Endothelial cell of umbilical vein (primary cell): ENCODE measurements around the gene KCNQ2.

Experiments
- CTCF ChIP-seq, 2 donors: IDR thresholded peaks; 1 replicate in 1 of 2; 2 replicates in 1 of 2; pipeline ENCODE4 v1.5.1; 2011; ENCODE audit warnings: low read length in 2 of 2, mild to moderate bottlenecking in 2 of 2, moderate library complexity in 2 of 2, control low read depth in 1 of 2, inconsistent platforms in 1 of 2, low read depth in 1 of 2; ENCODE audit not compliant: insufficient read depth in 1 of 2; ENCODE audit errors: extremely low read depth in 1 of 2
- FOS ChIP-seq: IDR thresholded peaks from 2 replicates; pipeline ENCODE4 v1.6.1; 2011; ENCODE audit warnings: mild to moderate bottlenecking, low read length, moderate library complexity, borderline replicate concordance; ENCODE audit not compliant: insufficient read depth
- POLR2A ChIP-seq: IDR thresholded peaks from 2 replicates; pipeline ENCODE4 v1.6.1; 2012; ENCODE audit warnings: low read depth, mild to moderate bottlenecking, control low read depth, low read length
- POLR2AphosphoS5 ChIP-seq: IDR thresholded peaks from 2 replicates; pipeline ENCODE4 v1.6.1; 2012; ENCODE audit warnings: low read depth, mild to moderate bottlenecking, control low read depth, low read length, moderate library complexity; ENCODE audit not compliant: insufficient read depth

- TF ChIP-seq CTCF (IDR thresholded peaks at IDR 0.05; ENCODE audit: extremely low read depth in 1 of 2, insufficient read depth in 1 of 2, low read depth in 1 of 2, low read length in 2 of 2) (no peak), POLR2A (no peak), POLR2AphosphoS5 (no peak), FOS (no peak)
These were observed 53.8 kb downstream of the KCNQ2 start for GRCh38 chr20:63418617-63419016.
